SU-DHL-6 (cell line): Measurements from ENCODE around the gene PHKG1.
"Not testable (repeated sequence)": the region's sequence is repeated elsewhere in the genome, so short reads cannot be mapped to it uniquely, and the experiment has no call there.

Source experiments
- CTCF ChIP-seq: fragments of 200-600 bp; sonication (generic); IDR thresholded peaks from one replicate; pipeline ENCODE4 v1.5.1; 2017; ENCODE audit warnings: antibody characterized with exemption, mild to moderate bottlenecking, low read length, moderate library complexity; ENCODE audit not compliant: insufficient read depth, poor library complexity, severe bottlenecking
- EZH2phosphoT487 ChIP-seq: fragments of 200-600 bp; sonication (generic), shearing (Covaris generic); conservative IDR thresholded peaks from 2 replicates; pipeline ENCODE4 v1.6.1; 2018; ENCODE audit warnings: mild to moderate bottlenecking, antibody characterized with exemption, low read length, moderate library complexity, mixed read lengths

GRCh38 chr7:56112244-56112643 is 19.5 kb upstream of the PHKG1 start:
- TF ChIP-seq CTCF, EZH2phosphoT487: not testable (repeated sequence)
